H9 (cell line): Measurements from ENCODE around the gene KIF21A. TPM values are rescaled to one million over a fixed set of nuclear protein-coding genes. Genes with fewer than 3 reads are reported as not detected.

Source experiments
- DNase-seq: peaks from one replicate; pipeline ENCODE4 v3.0.0-alpha.2; 2017
- H2AFZ ChIP-seq: one replicate; pipeline ENCODE4 v1.6.1; 2013; ENCODE audit warnings: mild to moderate bottlenecking, low read length, control low read depth, moderate library complexity
- H2AK5ac ChIP-seq: 2 replicates; pipeline ENCODE4 v1.6.1; 2013; ENCODE audit warnings: low read length, control low read depth, mixed read lengths; ENCODE audit not compliant: insufficient read length
- H2BK120ac ChIP-seq: one replicate; pipeline ENCODE4 v1.6.1; 2013; ENCODE audit warnings: low read depth, mild to moderate bottlenecking, low read length, control low read depth, inconsistent platforms; ENCODE audit not compliant: poor library complexity, severe bottlenecking
- H2BK12ac ChIP-seq: 2 replicates; pipeline ENCODE4 v1.6.1; 2013; ENCODE audit warnings: low read length, control low read depth, mixed read lengths, low read depth; ENCODE audit not compliant: insufficient read length
- H2BK15ac ChIP-seq: 2 replicates; pipeline ENCODE4 v1.6.1; 2013; ENCODE audit warnings: low read depth, low read length, control low read depth
- H2BK20ac ChIP-seq: one replicate; pipeline ENCODE4 v1.6.1; 2013; ENCODE audit warnings: low read depth, mild to moderate bottlenecking, low read length, control low read depth, inconsistent platforms; ENCODE audit not compliant: poor library complexity, severe bottlenecking
- H2BK5ac ChIP-seq: 2 replicates; pipeline ENCODE4 v1.6.1; 2013; ENCODE audit warnings: low read length, control low read depth, mixed read lengths; ENCODE audit not compliant: insufficient read length
- H3K14ac ChIP-seq: 2 replicates; pipeline ENCODE4 v1.6.1; 2013; ENCODE audit warnings: low read length, control low read depth; ENCODE audit not compliant: insufficient read depth
- H3K18ac ChIP-seq: 2 replicates; pipeline ENCODE4 v1.6.1; 2013; ENCODE audit warnings: low read depth, mild to moderate bottlenecking, mixed read lengths, low read length, control low read depth; ENCODE audit not compliant: insufficient read length
- H3K23ac ChIP-seq: 2 replicates; pipeline ENCODE4 v1.6.1; 2013; ENCODE audit warnings: low read length, control low read depth, mixed read lengths, low read depth; ENCODE audit not compliant: insufficient read length
- H3K23me2 ChIP-seq: 2 replicates; pipeline ENCODE4 v1.6.1; 2013; ENCODE audit warnings: low read depth, mild to moderate bottlenecking, mixed read lengths, low read length, control low read depth; ENCODE audit not compliant: insufficient read length, poor library complexity, severe bottlenecking
- H3K27ac ChIP-seq: 2 replicates; pipeline ENCODE4 v1.5.1; 2013; ENCODE audit warnings: low read length, control low read depth, mixed read lengths, low read depth; ENCODE audit not compliant: insufficient read length
- H3K27me3 ChIP-seq: 2 replicates; pipeline ENCODE4 v1.6.1; 2013; ENCODE audit warnings: low read length, control low read depth, inconsistent platforms; ENCODE audit not compliant: insufficient read depth
- H3K4ac ChIP-seq: 2 replicates; pipeline ENCODE4 v1.6.1; 2013; ENCODE audit warnings: low read depth, mild to moderate bottlenecking, control low read depth, inconsistent platforms, low read length, moderate library complexity
- H3K4me1 ChIP-seq: 2 replicates; pipeline ENCODE4 v1.6.1; 2013; ENCODE audit warnings: low read length, control low read depth, inconsistent platforms; ENCODE audit not compliant: insufficient read depth
- H3K4me2 ChIP-seq: 2 replicates; pipeline ENCODE4 v1.6.1; 2013; ENCODE audit warnings: low read length, control low read depth, mixed read lengths; ENCODE audit not compliant: insufficient read length, insufficient read depth
- H3K56ac ChIP-seq: 2 replicates; pipeline ENCODE4 v1.6.1; 2013; ENCODE audit warnings: low read depth, mild to moderate bottlenecking, mixed read lengths, low read length, control low read depth; ENCODE audit not compliant: insufficient read length
- H3K79me1 ChIP-seq: 2 replicates; pipeline ENCODE4 v1.6.1; 2013; ENCODE audit warnings: low read depth, mild to moderate bottlenecking, moderate library complexity, low read length, control low read depth, inconsistent platforms; ENCODE audit not compliant: insufficient read depth, poor library complexity, severe bottlenecking
- H3K79me2 ChIP-seq: 2 replicates; pipeline ENCODE4 v1.6.1; 2013; ENCODE audit warnings: low read length, control low read depth, inconsistent platforms; ENCODE audit not compliant: insufficient read depth
- H3K9ac ChIP-seq: 2 replicates; pipeline ENCODE4 v1.6.1; 2013; ENCODE audit warnings: low read length, control low read depth, mixed read lengths; ENCODE audit not compliant: insufficient read length; ENCODE audit errors: extremely low read depth
- H3K9me3 ChIP-seq: one replicate; pipeline ENCODE4 v1.6.1; 2013; ENCODE audit warnings: low read depth, low read length, inconsistent platforms; ENCODE audit not compliant: control insufficient read depth
- H3T11ph ChIP-seq: one replicate; pipeline ENCODE4 v1.6.1; 2013; ENCODE audit warnings: mild to moderate bottlenecking, low read length, control low read depth, inconsistent platforms
- H4K20me1 ChIP-seq: one replicate; pipeline ENCODE4 v1.6.1; 2013; ENCODE audit not compliant: control insufficient read depth, insufficient read length, insufficient read depth
- H4K5ac ChIP-seq: 2 replicates; pipeline ENCODE4 v1.6.1; 2013; ENCODE audit warnings: low read depth, mild to moderate bottlenecking, mixed read lengths, low read length, control low read depth; ENCODE audit not compliant: insufficient read length
- H4K8ac ChIP-seq: replicated peaks from 2 replicates; pipeline ENCODE4 v1.6.1; 2013; ENCODE audit warnings: low read length, control low read depth, mixed read lengths, low read depth; ENCODE audit not compliant: insufficient read length
- H4K91ac ChIP-seq: 2 replicates; pipeline ENCODE4 v1.6.1; 2013; ENCODE audit warnings: low read depth, mild to moderate bottlenecking, moderate library complexity, mixed read lengths, low read length, control low read depth; ENCODE audit not compliant: insufficient read length
- H3K27ac Mint-ChIP-seq, 3 experiments: 2 replicates in 2 of 3; 3 replicates in 1 of 3; pipeline ENCODE4 v1.8.0; 2020 to 2021; ENCODE audit warnings: mixed read lengths in 3 of 3, mild to moderate bottlenecking in 1 of 3, moderate library complexity in 1 of 3
- H3K27me3 Mint-ChIP-seq: 2 replicates; pipeline ENCODE4 v1.8.0; 2021; ENCODE audit warnings: low read depth, mild to moderate bottlenecking, moderate library complexity, mixed read lengths
- H3K36me3 Mint-ChIP-seq, 3 experiments: 2 replicates in 2 of 3; 3 replicates in 1 of 3; pipeline ENCODE4 v1.8.0; 2020 to 2021; ENCODE audit warnings: low read depth in 3 of 3, mixed read lengths in 3 of 3; ENCODE audit not compliant: insufficient read depth in 1 of 3
- H3K4me1 Mint-ChIP-seq, 2 experiments: 2 replicates each; pipeline ENCODE4 v1.8.0; 2020; ENCODE audit warnings: mixed read lengths in 2 of 2
- H3K4me3 Mint-ChIP-seq, 2 experiments: 2 replicates in 1 of 2; 3 replicates in 1 of 2; pipeline ENCODE4 v1.8.0; 2020 to 2021; ENCODE audit warnings: mild to moderate bottlenecking in 2 of 2, mixed read lengths in 2 of 2, moderate library complexity in 1 of 2
- H3K9me3 Mint-ChIP-seq, 2 experiments: 2 replicates in 1 of 2; 3 replicates in 1 of 2; pipeline ENCODE4 v1.8.0; 2020; ENCODE audit warnings: mild to moderate bottlenecking in 2 of 2, mixed read lengths in 2 of 2, moderate library complexity in 1 of 2
- CTCF ChIP-seq: fragments of 200-600 bp; sonication (generic); conservative IDR thresholded peaks from 3 replicates; pipeline ENCODE4 v1.8.0; 2021; ENCODE audit warnings: antibody characterized with exemption, mild to moderate bottlenecking
- WGBS: extraction: QIAGEN DNeasy Blood & Tissue Kit; methylation state at CpG from one replicate; pipeline ENCODE4 v1.1.7; 2013; ENCODE audit warnings: missing lambda C conversion rate, low lambda C conversion rate, mixed read lengths; ENCODE audit not compliant: insufficient read length; ENCODE audit errors: extremely low coverage; 5-methylcytosine and 5-hydroxymethylcytosine counted together
- total RNA-seq: library from RNA; stranded (reverse); gene quantifications from 2 replicates; pipeline ENCODE4 v1.2.1, GENCODE V29; 2021

Gene KIF21A
- total RNA-seq, 1 experiment from 2014 or later: 17.2 TPM

GRCh38 chr12:39368891-39369290 is 74.0 kb downstream of the KIF21A start:
- Histone ChIP-seq H3K4me2 (no peak overlapping the region), H3K79me2 (no peaks in the 10 kb centered on the region), H3K27me3 (no peaks in the 10 kb centered on the region), H3K27ac (no peak overlapping the region), H4K5ac (no peak overlapping the region), H3K4ac (no peak overlapping the region), H3K23me2 (no peaks in the 10 kb centered on the region), H2BK12ac (no peak overlapping the region), H4K20me1 (no peaks in the 10 kb centered on the region), H3K18ac (no peak overlapping the region), H4K8ac (no peak overlapping the region), H2AFZ (no peak overlapping the region), H2BK5ac (no peak overlapping the region), H3K9ac (no peak overlapping the region), H3K23ac (no peak overlapping the region), H2BK20ac (no peak overlapping the region), H3K56ac (no peak overlapping the region), H3K79me1 (no peaks in the 10 kb centered on the region), H2BK120ac (no peak overlapping the region), H3T11ph (no peak overlapping the region), H3K14ac (no peak overlapping the region), H3K4me1 (peaks cover 7% of the 10 kb centered on the region; the same call in 1 of the 2 replicates), H2AK5ac (no peak overlapping the region), H4K91ac (no peak overlapping the region), H3K9me3 (no peaks in the 10 kb centered on the region), H2BK15ac (no peak overlapping the region)
- no CpG with 5 or more reads among the region's 2 CpGs for WGBS
- H3K27ac Mint-ChIP-seq: no peak overlapping the region
- no peaks in the 10 kb centered on the region for H3K9me3 Mint-ChIP-seq
- H3K4me1 Mint-ChIP-seq: peaks cover 11 to 17% of the 10 kb centered on the region in 2 experiments
- TF ChIP-seq CTCF: no peak
- H3K36me3 Mint-ChIP-seq: peaks cover 1 to 21% (median 14%) of the 10 kb centered on the region in 3 experiments; a peak in 5 of 7 replicates
- no peak overlapping the region for H3K4me3 Mint-ChIP-seq
- H3K27me3 Mint-ChIP-seq: no peaks in the 10 kb centered on the region
- DNase-seq: no peak
